ENCODE measurements around the gene ATF7. TPM values are rescaled to one million over a fixed set of nuclear protein-coding genes. Genes with fewer than 3 reads are reported as not detected.
"Not testable (repeated sequence)": the region's sequence is repeated elsewhere in the genome, so short reads cannot be mapped to it uniquely, and the experiment has no call there.

ATF7 gene
- total RNA-seq, 1 donor from 2014 or later: 4.1 TPM

DNA sequence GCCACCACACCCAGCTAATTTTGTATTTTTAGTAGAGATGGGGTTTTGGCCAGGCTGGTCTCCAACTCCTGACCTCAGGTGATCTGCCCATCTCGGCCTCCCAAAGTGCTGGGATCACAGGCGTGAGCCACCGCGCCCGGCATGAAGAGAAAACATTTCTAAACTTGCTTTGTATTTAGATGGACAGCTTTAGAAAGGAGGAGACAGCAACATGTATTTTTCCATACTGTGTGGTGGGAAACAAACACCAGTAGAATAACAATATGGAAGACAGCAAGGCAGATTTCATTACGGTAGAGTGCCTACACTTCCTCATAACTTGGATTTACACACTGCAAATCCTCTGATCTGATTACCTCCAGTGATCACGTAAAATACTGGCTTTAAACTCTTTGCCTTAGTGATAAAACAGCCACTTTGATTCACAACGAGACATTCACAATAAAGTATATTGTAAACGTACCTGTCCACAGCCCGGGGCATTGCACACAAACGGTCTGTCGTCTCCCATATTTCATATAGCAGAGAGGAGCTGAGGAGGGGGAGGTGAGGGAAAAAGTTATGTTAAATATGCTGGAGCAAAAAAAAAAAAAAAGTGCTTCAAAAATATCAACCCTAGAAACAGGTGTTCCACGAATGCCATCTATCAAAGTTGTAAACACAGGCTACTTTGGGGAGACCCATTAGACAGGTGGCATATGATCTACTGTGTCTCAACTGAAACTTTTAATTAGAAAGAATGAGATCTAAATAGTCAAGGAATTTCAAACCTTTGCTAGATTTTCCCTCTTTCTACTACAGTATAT, 25.5 kb downstream of the ATF7 start:
- FAIRE-seq: no peak
- no peak for DNase-seq (ENCODE audit: low spot score in 2 of 2)

DNA sequence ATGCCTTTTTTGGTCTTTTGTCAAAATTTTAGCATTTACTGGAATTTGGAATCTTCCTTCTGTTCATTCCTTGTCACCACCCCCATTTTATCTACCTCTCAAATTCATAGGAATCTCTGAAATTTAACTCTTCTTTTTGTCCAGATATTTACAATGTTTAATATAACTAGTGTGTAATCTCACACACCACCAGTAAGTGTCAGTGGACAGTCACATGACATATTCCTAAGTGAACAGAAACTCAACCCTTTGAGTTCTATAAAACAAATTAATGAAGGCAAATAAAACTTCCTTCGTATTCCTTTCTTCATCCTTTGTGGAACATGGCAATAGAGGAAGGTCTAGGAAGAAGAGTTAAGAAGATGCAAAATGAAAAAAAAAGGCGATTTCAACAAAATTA, 26.6 kb downstream of the ATF7 start:
- DNase-seq (ENCODE audit: low spot score in 2 of 2): no peak
- FAIRE-seq: no peak

DNA sequence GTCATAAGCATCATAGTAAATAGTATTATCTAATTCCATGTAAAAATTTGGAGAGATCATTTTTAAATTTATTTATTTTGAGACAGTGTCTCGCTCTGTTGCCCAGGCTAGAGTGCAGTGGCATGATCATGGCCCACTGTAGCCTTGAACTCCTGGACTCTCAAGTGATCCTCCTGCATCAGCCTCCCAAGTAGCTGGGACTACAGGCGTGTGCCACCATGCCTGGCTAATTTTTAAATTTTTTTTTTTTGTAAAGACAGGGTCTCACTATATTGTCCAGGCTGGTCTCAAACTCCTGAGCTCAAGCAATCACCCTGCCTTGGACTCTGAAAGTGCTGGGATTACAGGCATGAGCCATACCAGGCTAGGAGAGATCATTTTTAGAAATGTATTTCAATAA, 27.2 kb downstream of the ATF7 start:
- not testable (repeated sequence) for DNase-seq (ENCODE audit: low spot score in 2 of 2); FAIRE-seq

GRCh38 chr12:53596920-53597363, 29.2 kb downstream of the ATF7 start:
- no peak for FAIRE-seq
- DNase-seq (ENCODE audit: low spot score in 2 of 2): no peak

GRCh38 chr12:53594897-53595615, 31.1 kb downstream of the ATF7 start:
- FAIRE-seq: no peak
- DNase-seq (ENCODE audit: low spot score in 2 of 2): no peak

- no peak for DNase-seq (ENCODE audit: low spot score in 2 of 2)
- no peak for FAIRE-seq
Measured at GRCh38 chr12:53593707-53594106, 32.5 kb downstream of the ATF7 start.

GRCh38 chr12:53593031-53593430, 33.2 kb downstream of the ATF7 start:
- no peak for FAIRE-seq
- DNase-seq (ENCODE audit: low spot score in 2 of 2): no peak

DNA sequence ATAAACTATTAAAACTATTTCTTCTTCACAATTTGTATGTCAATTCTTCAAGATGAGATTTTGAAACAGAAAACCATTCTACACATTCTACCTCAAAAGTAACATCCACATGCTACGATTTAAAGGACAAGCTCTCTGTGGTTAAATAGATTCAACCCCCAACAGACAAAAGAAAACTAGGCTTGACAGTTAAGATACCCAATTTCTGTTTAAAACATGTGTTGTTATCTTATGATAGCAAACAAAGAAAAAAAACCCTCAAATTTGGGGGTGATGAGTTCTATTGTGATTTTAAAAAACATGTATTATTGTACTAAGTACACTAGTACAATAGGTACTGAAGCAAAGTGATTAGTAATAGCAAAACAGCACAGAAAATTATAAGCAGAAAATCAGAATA, 33.8 kb downstream of the ATF7 start:
- no peak for FAIRE-seq
- DNase-seq (ENCODE audit: low spot score in 2 of 2): no peak

GRCh38 chr12:53591301-53592206, 34.6 kb downstream of the ATF7 start:
- FAIRE-seq: no peak
- no peak for DNase-seq (ENCODE audit: low spot score in 2 of 2)

- no peak for DNase-seq (ENCODE audit: low spot score in 2 of 2)
- no peak for FAIRE-seq
Measured at GRCh38 chr12:53590652-53591051, 35.5 kb downstream of the ATF7 start.

DNA sequence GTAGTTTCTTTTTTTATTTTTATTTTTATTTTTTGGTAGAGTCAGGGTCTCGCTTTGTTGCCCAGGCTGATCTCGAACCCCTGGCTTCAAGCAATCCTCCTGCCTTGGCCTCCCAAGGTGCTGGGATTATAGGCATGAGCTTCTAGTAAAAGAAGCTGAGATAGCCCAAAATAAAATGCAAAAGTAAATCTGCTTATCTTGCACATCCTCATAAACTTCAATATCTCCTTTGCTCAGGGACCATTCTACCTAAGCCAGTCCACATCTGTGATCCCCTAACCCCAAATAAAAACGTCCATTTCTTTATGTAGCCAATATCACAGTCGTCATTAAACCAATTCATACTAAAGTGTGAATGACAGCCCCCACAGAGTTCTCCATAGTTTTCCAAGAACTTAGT, 36.3 kb downstream of the ATF7 start:
- FAIRE-seq (no peak), DNase-seq (ENCODE audit: low spot score in 2 of 2) (no peak)

GRCh38 chr12:53589423-53589822, 36.8 kb downstream of the ATF7 start:
- FAIRE-seq (no peak), DNase-seq (ENCODE audit: low spot score in 2 of 2) (no peak)

GRCh38 chr12:53588123-53588522, 38.1 kb downstream of the ATF7 start:
- no peak for FAIRE-seq
- no peak for DNase-seq (ENCODE audit: low spot score in 2 of 2)

GRCh38 chr12:53586745-53587144, 39.4 kb downstream of the ATF7 start:
- FAIRE-seq (no peak), DNase-seq (ENCODE audit: low spot score in 2 of 2) (no peak)

DNA sequence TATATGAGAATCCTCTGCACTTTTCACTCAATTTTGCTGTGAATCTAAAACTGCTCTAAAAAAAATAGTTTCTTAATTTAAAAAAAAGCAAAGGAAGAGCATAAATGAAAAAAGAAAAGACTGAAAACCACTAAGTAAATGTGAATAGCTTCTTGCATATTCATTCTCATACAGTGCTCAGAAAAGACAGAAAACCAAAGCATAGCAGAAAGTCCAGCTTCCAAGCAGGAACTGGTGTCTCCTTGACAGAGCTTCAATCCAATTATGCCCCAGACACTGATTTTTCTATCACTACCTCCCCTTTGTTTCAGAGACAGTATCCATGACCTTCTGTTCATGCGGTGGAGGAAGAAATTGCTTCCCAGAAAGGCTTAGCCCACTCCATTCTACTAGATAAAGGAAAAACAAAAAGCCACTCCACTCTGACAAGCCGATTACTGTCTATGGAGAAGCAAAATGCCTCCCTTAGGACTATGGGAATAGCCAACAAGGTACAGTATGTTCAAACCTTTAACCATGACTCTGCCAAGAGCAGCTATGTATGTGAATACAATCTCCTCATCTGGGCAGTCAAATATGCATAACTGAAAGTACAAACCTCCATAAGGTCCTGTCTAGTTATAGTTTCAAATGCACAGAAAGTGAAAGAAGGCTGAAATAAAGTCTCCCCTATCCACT, 40.6 kb downstream of the ATF7 start:
- FAIRE-seq: no peak
- no peak for DNase-seq (ENCODE audit: low spot score in 2 of 2)

GRCh38 chr12:53579545-53579955, 46.6 kb downstream of the ATF7 start:
- FAIRE-seq (no peak), DNase-seq (ENCODE audit: low spot score in 2 of 2) (no peak)

GRCh38 chr12:53578783-53579182, 47.4 kb downstream of the ATF7 start:
- FAIRE-seq (no peak), DNase-seq (ENCODE audit: low spot score in 2 of 2) (no peak)

DNA sequence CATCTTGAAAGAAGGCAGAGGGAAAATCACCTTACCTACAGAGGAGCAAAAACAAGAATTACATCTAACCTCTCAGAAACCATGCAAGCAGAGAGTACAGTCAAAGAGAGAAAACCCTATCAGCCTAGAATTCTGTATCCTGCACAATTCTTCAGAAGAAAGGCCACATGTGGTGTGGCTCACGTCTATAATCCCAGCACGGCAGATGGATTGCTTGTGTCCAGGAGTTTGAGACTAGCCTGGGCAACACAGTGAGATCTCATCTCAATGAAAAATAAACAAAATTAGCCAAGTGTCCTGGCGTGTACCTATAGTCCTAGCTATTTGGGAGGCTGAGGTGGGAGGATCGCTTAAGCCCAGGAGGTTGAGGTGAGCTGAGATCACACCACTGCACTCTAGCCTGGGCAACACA, 48.2 kb downstream of the ATF7 start:
- no peak for FAIRE-seq

GRCh38 chr12:53575502-53576249, 50.5 kb downstream of the ATF7 start:
- no peak for DNase-seq (ENCODE audit: low spot score in 2 of 2)
- no peak for FAIRE-seq

More for the DNA sequence above, 48.2 kb downstream of the ATF7 start:
- no peak for DNase-seq (ENCODE audit: low spot score in 2 of 2)

Data from frontal cortex (tissue), 4 donors.